WTC11 (cell line): Measurements from ENCODE around the gene OSBP2. TPM values are rescaled to one million over a fixed set of nuclear protein-coding genes. Genes with fewer than 3 reads are reported as not detected.

Experiments used
- ATAC-seq: fragments of 200-7000 bp; cut with Tn5 transposase; 2 replicates; pipeline ENCODE4 v1.10.0; 2021; ENCODE audit warnings: mild to moderate bottlenecking, moderate library complexity
- CTCF ChIA-PET: fragments of 300-600 bp; sonication (Branson Sonifier 250); formaldehyde crosslinking; loops from one replicate; lab custom pipeline; 2021; ENCODE audit warnings: antibody characterized with exemption; lab: Charles Lee
- POLR2A ChIA-PET: fragments of 350-600 bp; sonication (Branson Sonifier 250); formaldehyde crosslinking; loops from one replicate; lab custom pipeline; 2021; ENCODE audit warnings: antibody characterized with exemption; lab: Charles Lee
- DNase-seq: peaks from one replicate; pipeline ENCODE4 v3.0.0; 2021; ENCODE audit warnings: low spot score
- H3K27ac Mint-ChIP-seq: 2 replicates; pipeline ENCODE4 v1.8.0; 2021; ENCODE audit warnings: mixed read lengths
- H3K27me3 Mint-ChIP-seq: 2 replicates; pipeline ENCODE4 v1.8.0; 2021; ENCODE audit warnings: low read depth, mild to moderate bottlenecking, moderate library complexity, mixed read lengths
- H3K36me3 Mint-ChIP-seq: 2 replicates; pipeline ENCODE4 v1.8.0; 2021; ENCODE audit warnings: mixed read lengths
- H3K4me1 Mint-ChIP-seq: 2 replicates; pipeline ENCODE4 v1.8.0; 2022; ENCODE audit warnings: mixed read lengths
- H3K4me3 Mint-ChIP-seq: 2 replicates; pipeline ENCODE4 v1.8.0; 2021; ENCODE audit warnings: mild to moderate bottlenecking, moderate library complexity, mixed read lengths
- H3K9me3 Mint-ChIP-seq: 2 replicates; pipeline ENCODE4 v1.8.0; 2021; ENCODE audit warnings: mixed read lengths
- ARID4B ChIP-seq: sonication (generic); formaldehyde crosslinking; IDR thresholded peaks from 2 replicates; pipeline ENCODE4 v1.8.0; 2023; ENCODE audit warnings: missing genetic modification reagents, mild to moderate bottlenecking, borderline replicate concordance
- E2F4 ChIP-seq: sonication (generic); formaldehyde crosslinking; IDR thresholded peaks from 2 replicates; pipeline ENCODE4 v1.8.1; 2022; ENCODE audit warnings: low read depth, mild to moderate bottlenecking, moderate library complexity, missing genetic modification reagents, borderline replicate concordance
- ELF4 ChIP-seq: sonication (generic); formaldehyde crosslinking; IDR thresholded peaks from 2 replicates; pipeline ENCODE4 v1.8.1; 2022; ENCODE audit warnings: low read depth, mild to moderate bottlenecking, moderate library complexity, missing genetic modification reagents
- ETV6 ChIP-seq: sonication (generic); formaldehyde crosslinking; IDR thresholded peaks from 2 replicates; pipeline ENCODE4 v1.8.1; 2022; ENCODE audit warnings: mild to moderate bottlenecking, missing genetic modification reagents
- FOXP4 ChIP-seq: sonication (generic); formaldehyde crosslinking; IDR thresholded peaks from 2 replicates; pipeline ENCODE4 v1.8.0; 2022; ENCODE audit warnings: mild to moderate bottlenecking, missing genetic modification reagents
- GABPB1 ChIP-seq: sonication (generic); formaldehyde crosslinking; IDR thresholded peaks from 2 replicates; pipeline ENCODE4 v1.8.1; 2023; ENCODE audit warnings: mild to moderate bottlenecking, missing genetic modification reagents
- IRF1 ChIP-seq: sonication (generic); formaldehyde crosslinking; IDR thresholded peaks from 2 replicates; pipeline ENCODE4 v1.8.0; 2023; ENCODE audit warnings: missing genetic modification reagents
- MAX ChIP-seq: sonication (generic); formaldehyde crosslinking; IDR thresholded peaks from 2 replicates; pipeline ENCODE4 v1.8.0; 2022; ENCODE audit warnings: mild to moderate bottlenecking, missing genetic modification reagents
- MYBL2 ChIP-seq: sonication (generic); formaldehyde crosslinking; IDR thresholded peaks from 2 replicates; pipeline ENCODE4 v1.8.1; 2023; ENCODE audit warnings: mild to moderate bottlenecking, moderate library complexity, missing genetic modification reagents
- OVOL2 ChIP-seq: fragments of 250-450 bp; sonication (Bioruptor Pico); IDR thresholded peaks from 2 replicates; pipeline ENCODE4 v1.9.0; 2021; ENCODE audit warnings: mild to moderate bottlenecking, borderline replicate concordance
- STAT6 ChIP-seq: sonication (generic); formaldehyde crosslinking; conservative IDR thresholded peaks from 2 replicates; pipeline ENCODE4 v1.8.1; 2023; ENCODE audit warnings: mild to moderate bottlenecking, low read depth, missing genetic modification reagents, moderate library complexity
- ZBTB21 ChIP-seq: sonication (generic); formaldehyde crosslinking; IDR thresholded peaks from 2 replicates; pipeline ENCODE4 v1.8.1; 2023; ENCODE audit warnings: mild to moderate bottlenecking, missing genetic modification reagents, borderline replicate concordance
- ZNF219 ChIP-seq: sonication (generic); formaldehyde crosslinking; IDR thresholded peaks from 2 replicates; pipeline ENCODE4 v1.8.0; 2023; ENCODE audit warnings: missing genetic modification reagents, mild to moderate bottlenecking, borderline replicate concordance
- ZNF396 ChIP-seq: fragments of 250-450 bp; sonication (Bioruptor Pico); IDR thresholded peaks from 2 replicates; pipeline ENCODE4 v1.8.0; 2021; ENCODE audit warnings: mild to moderate bottlenecking, moderate library complexity, borderline replicate concordance
- ZNF423 ChIP-seq: fragments of 250-450 bp; sonication (Bioruptor Pico); IDR thresholded peaks from 2 replicates; pipeline ENCODE4 v2.1.2; 2022; ENCODE audit warnings: mild to moderate bottlenecking, moderate library complexity
- ZNF671 ChIP-seq: fragments of 250-450 bp; sonication (Bioruptor Pico); IDR thresholded peaks from 2 replicates; pipeline ENCODE4 v1.8.0; 2021; ENCODE audit warnings: mild to moderate bottlenecking
- ZSCAN18 ChIP-seq: fragments of 250-450 bp; sonication (Bioruptor Pico); IDR thresholded peaks from 2 replicates; pipeline ENCODE4 v2.1.2; 2022; ENCODE audit warnings: mild to moderate bottlenecking, moderate library complexity
- total RNA-seq: library from RNA; stranded (reverse); gene quantifications from 3 replicates; pipeline ENCODE4 v1.2.3, GENCODE V29; 2021

The OSBP2 gene
- total RNA-seq, 1 experiment from 2014 or later = 4.1 TPM

GRCh38 chr22:30665266-30665665 is 29.4 kb upstream of the OSBP2 start:
- no peak for TF ChIP-seq E2F4 (CRISPR knock-in tag)
- no peak for TF ChIP-seq GABPB1 (CRISPR knock-in tag)
- TF ChIP-seq STAT6 (CRISPR knock-in tag) = no peak
- no peak for TF ChIP-seq ARID4B
- TF ChIP-seq ZNF423 (CRISPR knock-in tag) = no peak
- no peak for TF ChIP-seq ELF4 (CRISPR knock-in tag)
- no peak for TF ChIP-seq MYBL2 (CRISPR knock-in tag)
- no peak for TF ChIP-seq ZNF396 (CRISPR knock-in tag)
- TF ChIP-seq FOXP4 (CRISPR knock-in tag) = no peak
- no peak for TF ChIP-seq MAX
- no peak for TF ChIP-seq ZSCAN18
- no peak for TF ChIP-seq ZNF219
- no peak for TF ChIP-seq ZBTB21 (CRISPR knock-in tag)
- no peak for TF ChIP-seq ETV6 (CRISPR knock-in tag)
- no peak for TF ChIP-seq OVOL2 (CRISPR knock-in tag)
- no peak for TF ChIP-seq ZNF671
- no peak for TF ChIP-seq IRF1 (CRISPR knock-in tag)
- CTCF ChIA-PET = interaction anchor here (1.2 kb wide), 1 partner anchor 31 kb away, joined by 4 read pairs; no protein-coding TSS in a partner anchor

More at GRCh38 chr22:30665266-30665665, 29.4 kb upstream of the OSBP2 start:
- 0 out of 2 replicates have a peak, but pooled peaks cover 3% of the 10 kb centered on the region for H3K9me3 Mint-ChIP-seq
- peaks cover 12% of the 10 kb centered on the region for H3K4me1 Mint-ChIP-seq
- H3K27me3 Mint-ChIP-seq = peaks cover 30% of the 10 kb centered on the region
- POLR2A ChIA-PET = no interaction called here
- no peak for ATAC-seq
- H3K4me3 Mint-ChIP-seq = no peak overlapping the region
- H3K36me3 Mint-ChIP-seq = no peaks in the 10 kb centered on the region
- no peak overlapping the region for H3K27ac Mint-ChIP-seq
- no peak for DNase-seq
